ENCODE data around the gene DOLPP1.

DNA sequence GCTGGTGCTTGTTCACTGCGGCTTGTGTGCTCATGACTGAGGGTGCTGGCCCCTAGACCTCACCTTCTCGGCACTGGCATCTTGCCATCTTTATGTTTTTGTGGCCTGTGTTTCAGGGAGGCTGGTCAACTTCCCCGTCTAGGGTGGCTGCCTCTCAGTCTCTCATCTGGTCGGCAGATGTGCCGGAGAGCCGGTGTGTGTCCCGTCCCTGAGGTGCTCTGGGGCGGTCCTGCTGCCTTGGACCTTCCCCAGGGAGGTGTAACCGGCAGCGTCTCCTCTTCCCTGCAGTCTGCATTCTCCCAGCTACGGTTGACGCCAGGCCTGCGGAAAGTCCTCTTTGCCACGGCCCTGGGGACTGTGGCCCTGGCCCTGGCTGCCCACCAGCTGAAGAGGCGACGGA lies 38.9 kb upstream of the DOLPP1 start:
- TF ChIP-seq, protein P1, sequence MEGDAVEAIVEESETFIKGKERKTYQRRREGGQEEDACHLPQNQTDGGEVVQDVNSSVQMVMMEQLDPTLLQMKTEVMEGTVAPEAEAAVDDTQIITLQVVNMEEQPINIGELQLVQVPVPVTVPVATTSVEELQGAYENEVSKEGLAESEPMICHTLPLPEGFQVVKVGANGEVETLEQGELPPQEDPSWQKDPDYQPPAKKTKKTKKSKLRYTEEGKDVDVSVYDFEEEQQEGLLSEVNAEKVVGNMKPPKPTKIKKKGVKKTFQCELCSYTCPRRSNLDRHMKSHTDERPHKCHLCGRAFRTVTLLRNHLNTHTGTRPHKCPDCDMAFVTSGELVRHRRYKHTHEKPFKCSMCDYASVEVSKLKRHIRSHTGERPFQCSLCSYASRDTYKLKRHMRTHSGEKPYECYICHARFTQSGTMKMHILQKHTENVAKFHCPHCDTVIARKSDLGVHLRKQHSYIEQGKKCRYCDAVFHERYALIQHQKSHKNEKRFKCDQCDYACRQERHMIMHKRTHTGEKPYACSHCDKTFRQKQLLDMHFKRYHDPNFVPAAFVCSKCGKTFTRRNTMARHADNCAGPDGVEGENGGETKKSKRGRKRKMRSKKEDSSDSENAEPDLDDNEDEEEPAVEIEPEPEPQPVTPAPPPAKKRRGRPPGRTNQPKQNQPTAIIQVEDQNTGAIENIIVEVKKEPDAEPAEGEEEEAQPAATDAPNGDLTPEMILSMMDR (IDR thresholded peaks at IDR 0.05), result no peak
- no peak for TF ChIP-seq EP300 (IDR thresholded peaks at IDR 0.05)
- no peak for TF ChIP-seq POLR2AphosphoS5 (IDR thresholded peaks at IDR 0.05)
- TF ChIP-seq POLR2A (IDR thresholded peaks at IDR 0.05), result no peak
